ENCODE measurements around the gene NINL.

The NINL gene

GRCh38 chr20:25493748-25494505, 91.4 kb downstream of the NINL start:
- H3K4me3 ChIP-seq (replicated peaks; ENCODE audit: insufficient read depth, low read length) = no peak overlapping the region
- DNase-seq (ENCODE audit: low read depth in 1 of 2, low spot score in 1 of 2) = no peak
- H3K27me3 ChIP-seq (ENCODE audit: insufficient read depth, poor library complexity, severe bottlenecking) = no peaks in the 10 kb centered on the region
- no peak for TF ChIP-seq GABPA (IDR thresholded peaks at IDR 0.05; ENCODE audit: low read depth)
- H3K27ac ChIP-seq (replicated peaks) = no peak overlapping the region

GRCh38 chr20:25493137-25493536, 92.2 kb downstream of the NINL start:
- DNase-seq (ENCODE audit: low read depth in 1 of 2, low spot score in 1 of 2) = no peak
- TF ChIP-seq GABPA (IDR thresholded peaks at IDR 0.05; ENCODE audit: low read depth) (no peak), SPI1 (IDR thresholded peaks at IDR 0.05; ENCODE audit: borderline replicate concordance, low read depth) (no peak), REST (IDR thresholded peaks at IDR 0.05; ENCODE audit: insufficient replicate concordance, low read depth) (no peak), CTCF (IDR thresholded peaks at IDR 0.05; ENCODE audit: insufficient read depth, low read length) (no peak), POLR2AphosphoS5 (IDR thresholded peaks at IDR 0.05; ENCODE audit: low read depth) (no peak)
- H3K27me3 ChIP-seq (ENCODE audit: insufficient read depth, poor library complexity, severe bottlenecking) = no peaks in the 10 kb centered on the region
- H3K4me3 ChIP-seq (replicated peaks; ENCODE audit: insufficient read depth, low read length) = no peak overlapping the region
- no peak overlapping the region for H3K27ac ChIP-seq (replicated peaks)

- no peak for TF ChIP-seq POLR2AphosphoS5 (IDR thresholded peaks at IDR 0.05; ENCODE audit: low read depth)
- TF ChIP-seq SPI1 (IDR thresholded peaks at IDR 0.05; ENCODE audit: borderline replicate concordance, low read depth) = no peak
- no peak for TF ChIP-seq GABPA (IDR thresholded peaks at IDR 0.05; ENCODE audit: low read depth)
- no peak for TF ChIP-seq REST (IDR thresholded peaks at IDR 0.05; ENCODE audit: insufficient replicate concordance, low read depth)
- TF ChIP-seq CTCF (IDR thresholded peaks at IDR 0.05; ENCODE audit: insufficient read depth, low read length) = no peak
- H3K27ac ChIP-seq (replicated peaks) = no peak overlapping the region
- no peak for DNase-seq (ENCODE audit: low read depth in 1 of 2, low spot score in 1 of 2)
- H3K27me3 ChIP-seq (ENCODE audit: insufficient read depth, poor library complexity, severe bottlenecking) = peaks cover 4% of the 10 kb centered on the region
- no peak overlapping the region for H3K4me3 ChIP-seq (replicated peaks; ENCODE audit: insufficient read depth, low read length)
Observed at GRCh38 chr20:25491446-25492038, 93.8 kb downstream of the NINL start.

GRCh38 chr20:25490656-25491445, 94.5 kb downstream of the NINL start:
- H3K4me3 ChIP-seq (replicated peaks; ENCODE audit: insufficient read depth, low read length) = no peak overlapping the region
- no peak overlapping the region for H3K27ac ChIP-seq (replicated peaks)
- TF ChIP-seq GABPA (IDR thresholded peaks at IDR 0.05; ENCODE audit: low read depth) = no peak
- TF ChIP-seq POLR2AphosphoS5 (IDR thresholded peaks at IDR 0.05; ENCODE audit: low read depth) = no peak
- TF ChIP-seq REST (IDR thresholded peaks at IDR 0.05; ENCODE audit: insufficient replicate concordance, low read depth) = no peak
- TF ChIP-seq SPI1 (IDR thresholded peaks at IDR 0.05; ENCODE audit: borderline replicate concordance, low read depth) = no peak
- TF ChIP-seq CTCF (IDR thresholded peaks at IDR 0.05; ENCODE audit: insufficient read depth, low read length) = no peak
- peaks cover 8% of the 10 kb centered on the region for H3K27me3 ChIP-seq (ENCODE audit: insufficient read depth, poor library complexity, severe bottlenecking)
- DNase-seq (ENCODE audit: low read depth in 1 of 2, low spot score in 1 of 2) = no peak

Measured in HL-60 (cell line).